SU-DHL-6 (cell line): ENCODE measurements around the gene CELSR3.

ENCODE experiments used
- EZH2phosphoT487 ChIP-seq: fragments of 200-600 bp; sonication (generic), shearing (Covaris generic); conservative IDR thresholded peaks from 2 replicates; pipeline ENCODE4 v1.6.1; 2018; ENCODE audit warnings: mild to moderate bottlenecking, antibody characterized with exemption, low read length, moderate library complexity, mixed read lengths
- TF ChIP-seq, protein P1 (sequence below): fragments of 200-600 bp; sonication (generic); IDR thresholded peaks from one replicate; pipeline ENCODE4 v1.5.1; 2017; ENCODE audit warnings: antibody characterized with exemption, mild to moderate bottlenecking, low read length, moderate library complexity; ENCODE audit not compliant: insufficient read depth, poor library complexity, severe bottlenecking

GRCh38 chr3:48711727-48712126 is 49.0 kb upstream of the CELSR3 start:
- TF ChIP-seq, protein P1, sequence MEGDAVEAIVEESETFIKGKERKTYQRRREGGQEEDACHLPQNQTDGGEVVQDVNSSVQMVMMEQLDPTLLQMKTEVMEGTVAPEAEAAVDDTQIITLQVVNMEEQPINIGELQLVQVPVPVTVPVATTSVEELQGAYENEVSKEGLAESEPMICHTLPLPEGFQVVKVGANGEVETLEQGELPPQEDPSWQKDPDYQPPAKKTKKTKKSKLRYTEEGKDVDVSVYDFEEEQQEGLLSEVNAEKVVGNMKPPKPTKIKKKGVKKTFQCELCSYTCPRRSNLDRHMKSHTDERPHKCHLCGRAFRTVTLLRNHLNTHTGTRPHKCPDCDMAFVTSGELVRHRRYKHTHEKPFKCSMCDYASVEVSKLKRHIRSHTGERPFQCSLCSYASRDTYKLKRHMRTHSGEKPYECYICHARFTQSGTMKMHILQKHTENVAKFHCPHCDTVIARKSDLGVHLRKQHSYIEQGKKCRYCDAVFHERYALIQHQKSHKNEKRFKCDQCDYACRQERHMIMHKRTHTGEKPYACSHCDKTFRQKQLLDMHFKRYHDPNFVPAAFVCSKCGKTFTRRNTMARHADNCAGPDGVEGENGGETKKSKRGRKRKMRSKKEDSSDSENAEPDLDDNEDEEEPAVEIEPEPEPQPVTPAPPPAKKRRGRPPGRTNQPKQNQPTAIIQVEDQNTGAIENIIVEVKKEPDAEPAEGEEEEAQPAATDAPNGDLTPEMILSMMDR: no peak
- no peak for TF ChIP-seq EZH2phosphoT487
